WTC11 (cell line): Measurements from ENCODE around the gene HOMER2. TPM values are rescaled to one million over a fixed set of nuclear protein-coding genes. Genes with fewer than 3 reads are reported as not detected.

Experiments used
- ATAC-seq: fragments of 200-7000 bp; cut with Tn5 transposase; 2 replicates; pipeline ENCODE4 v1.10.0; 2021; ENCODE audit warnings: mild to moderate bottlenecking, moderate library complexity
- CTCF ChIA-PET: fragments of 300-600 bp; sonication (Branson Sonifier 250); formaldehyde crosslinking; loops from one replicate; lab custom pipeline; 2021; ENCODE audit warnings: antibody characterized with exemption; lab: Charles Lee
- POLR2A ChIA-PET: fragments of 350-600 bp; sonication (Branson Sonifier 250); formaldehyde crosslinking; loops from one replicate; lab custom pipeline; 2021; ENCODE audit warnings: antibody characterized with exemption; lab: Charles Lee
- DNase-seq: peaks from one replicate; pipeline ENCODE4 v3.0.0; 2021; ENCODE audit warnings: low spot score
- H3K27ac Mint-ChIP-seq: 2 replicates; pipeline ENCODE4 v1.8.0; 2021; ENCODE audit warnings: mixed read lengths
- H3K27me3 Mint-ChIP-seq: 2 replicates; pipeline ENCODE4 v1.8.0; 2021; ENCODE audit warnings: low read depth, mild to moderate bottlenecking, moderate library complexity, mixed read lengths
- H3K36me3 Mint-ChIP-seq: 2 replicates; pipeline ENCODE4 v1.8.0; 2021; ENCODE audit warnings: mixed read lengths
- H3K4me1 Mint-ChIP-seq: 2 replicates; pipeline ENCODE4 v1.8.0; 2022; ENCODE audit warnings: mixed read lengths
- H3K4me3 Mint-ChIP-seq: 2 replicates; pipeline ENCODE4 v1.8.0; 2021; ENCODE audit warnings: mild to moderate bottlenecking, moderate library complexity, mixed read lengths
- H3K9me3 Mint-ChIP-seq: 2 replicates; pipeline ENCODE4 v1.8.0; 2021; ENCODE audit warnings: mixed read lengths
- CREM ChIP-seq: sonication (generic); formaldehyde crosslinking; IDR thresholded peaks from 2 replicates; pipeline ENCODE4 v1.8.1; 2022; ENCODE audit warnings: mild to moderate bottlenecking, missing genetic modification reagents, moderate library complexity
- FOXK1 ChIP-seq: sonication (generic); formaldehyde crosslinking; IDR thresholded peaks from 2 replicates; pipeline ENCODE4 v1.8.0; 2022; ENCODE audit warnings: mild to moderate bottlenecking, moderate library complexity, missing genetic modification reagents
- GRHL2 ChIP-seq: fragments of 250-450 bp; sonication (Bioruptor Pico); IDR thresholded peaks from 2 replicates; pipeline ENCODE4 v1.8.0; 2022; ENCODE audit warnings: mild to moderate bottlenecking, moderate library complexity; ENCODE audit not compliant: insufficient replicate concordance, severe bottlenecking
- GTF2I ChIP-seq: fragments of 250-450 bp; sonication (Bioruptor Pico); conservative IDR thresholded peaks from 2 replicates; pipeline ENCODE4 v1.4.0; 2021; ENCODE audit warnings: mild to moderate bottlenecking
- NFATC4 ChIP-seq: fragments of 250-450 bp; sonication (Bioruptor Pico); IDR thresholded peaks from 2 replicates; pipeline ENCODE4 v1.9.0; 2021; ENCODE audit warnings: mild to moderate bottlenecking
- OVOL2 ChIP-seq: fragments of 250-450 bp; sonication (Bioruptor Pico); IDR thresholded peaks from 2 replicates; pipeline ENCODE4 v1.9.0; 2021; ENCODE audit warnings: mild to moderate bottlenecking, borderline replicate concordance
- SMAD3 ChIP-seq: sonication (generic); formaldehyde crosslinking; IDR thresholded peaks from 2 replicates; pipeline ENCODE4 v1.8.0; 2022; ENCODE audit warnings: missing genetic modification reagents, mild to moderate bottlenecking, borderline replicate concordance
- TEAD4 ChIP-seq: sonication (generic); formaldehyde crosslinking; IDR thresholded peaks from 2 replicates; pipeline ENCODE4 v1.8.0; 2022; ENCODE audit warnings: mild to moderate bottlenecking, missing genetic modification reagents
- ZNF121 ChIP-seq: sonication (generic); formaldehyde crosslinking; IDR thresholded peaks from 2 replicates; pipeline ENCODE4 v1.8.0; 2023; ENCODE audit warnings: missing genetic modification reagents
- ZNF423 ChIP-seq: fragments of 250-450 bp; sonication (Bioruptor Pico); IDR thresholded peaks from 2 replicates; pipeline ENCODE4 v2.1.2; 2022; ENCODE audit warnings: mild to moderate bottlenecking, moderate library complexity
- total RNA-seq: library from RNA; stranded (reverse); gene quantifications from 3 replicates; pipeline ENCODE4 v1.2.3, GENCODE V29; 2021
- TF ChIP-seq, protein P1 (sequence below): fragments of 250-450 bp; sonication (Bioruptor Pico); IDR thresholded peaks from 2 replicates; pipeline ENCODE4 v1.8.0; 2021; ENCODE audit warnings: mild to moderate bottlenecking
- TF ChIP-seq, protein P2 (sequence below): fragments of 250-450 bp; sonication (Bioruptor Pico); IDR thresholded peaks from 2 replicates; pipeline ENCODE4 v1.9.0; 2021; ENCODE audit warnings: mild to moderate bottlenecking
- TF ChIP-seq, protein P3 (sequence below): sonication (generic); formaldehyde crosslinking; conservative IDR thresholded peaks from 2 replicates; pipeline ENCODE4 v1.8.1; 2022; ENCODE audit warnings: mild to moderate bottlenecking, missing genetic modification reagents
- TF ChIP-seq, protein P4 (sequence below): fragments of 250-450 bp; sonication (Bioruptor Pico); IDR thresholded peaks from 2 replicates; pipeline ENCODE4 v1.9.0; 2021; ENCODE audit warnings: mild to moderate bottlenecking, borderline replicate concordance
- TF ChIP-seq, protein P5 (sequence below): sonication (generic); formaldehyde crosslinking; IDR thresholded peaks from 2 replicates; pipeline ENCODE4 v1.8.0; 2022; ENCODE audit warnings: mild to moderate bottlenecking, missing genetic modification reagents
- TF ChIP-seq, protein P6 (sequence below): sonication (generic); formaldehyde crosslinking; IDR thresholded peaks from 2 replicates; pipeline ENCODE4 v1.8.1; 2023; ENCODE audit warnings: mild to moderate bottlenecking, moderate library complexity, missing genetic modification reagents
- TF ChIP-seq, protein P7 (sequence below): fragments of 250-450 bp; sonication (Bioruptor Pico); IDR thresholded peaks from 2 replicates; pipeline ENCODE4 v1.9.0; 2021; ENCODE audit warnings: mild to moderate bottlenecking

Gene HOMER2
- total RNA-seq, 1 experiment from 2014 or later: 17.4 TPM

DNA sequence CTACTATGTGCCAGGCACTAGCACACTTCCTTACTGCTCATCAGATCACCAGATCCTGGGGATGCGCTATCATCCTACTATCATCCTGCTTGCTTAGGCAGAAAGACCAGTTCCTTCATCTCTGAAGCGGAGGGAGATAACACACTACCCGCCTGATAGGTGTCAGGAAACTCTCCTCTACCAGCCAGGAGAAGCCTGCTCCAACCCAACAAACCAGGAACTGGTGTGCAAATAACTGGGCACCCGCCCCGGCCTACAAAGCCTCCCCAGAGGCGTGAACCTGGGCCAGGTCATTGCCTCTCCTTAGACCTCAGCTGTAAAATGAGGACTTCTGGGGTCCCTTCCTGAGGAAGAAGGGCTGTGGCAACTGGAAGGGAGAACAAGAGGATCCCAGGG lies 61.5 kb downstream of the HOMER2 start (continued):
- TF ChIP-seq, protein P1, sequence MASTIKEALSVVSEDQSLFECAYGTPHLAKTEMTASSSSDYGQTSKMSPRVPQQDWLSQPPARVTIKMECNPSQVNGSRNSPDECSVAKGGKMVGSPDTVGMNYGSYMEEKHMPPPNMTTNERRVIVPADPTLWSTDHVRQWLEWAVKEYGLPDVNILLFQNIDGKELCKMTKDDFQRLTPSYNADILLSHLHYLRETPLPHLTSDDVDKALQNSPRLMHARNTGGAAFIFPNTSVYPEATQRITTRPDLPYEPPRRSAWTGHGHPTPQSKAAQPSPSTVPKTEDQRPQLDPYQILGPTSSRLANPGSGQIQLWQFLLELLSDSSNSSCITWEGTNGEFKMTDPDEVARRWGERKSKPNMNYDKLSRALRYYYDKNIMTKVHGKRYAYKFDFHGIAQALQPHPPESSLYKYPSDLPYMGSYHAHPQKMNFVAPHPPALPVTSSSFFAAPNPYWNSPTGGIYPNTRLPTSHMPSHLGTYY (CRISPR knock-in tag): no peak
- TF ChIP-seq TEAD4 (CRISPR knock-in tag): no peak
- TF ChIP-seq, protein P2, sequence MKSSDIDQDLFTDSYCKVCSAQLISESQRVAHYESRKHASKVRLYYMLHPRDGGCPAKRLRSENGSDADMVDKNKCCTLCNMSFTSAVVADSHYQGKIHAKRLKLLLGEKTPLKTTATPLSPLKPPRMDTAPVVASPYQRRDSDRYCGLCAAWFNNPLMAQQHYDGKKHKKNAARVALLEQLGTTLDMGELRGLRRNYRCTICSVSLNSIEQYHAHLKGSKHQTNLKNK (CRISPR knock-in tag): no peak
- TF ChIP-seq ZNF423 (CRISPR knock-in tag): no peak
- TF ChIP-seq ZNF121 (CRISPR knock-in tag): no peak
- TF ChIP-seq, protein P3, sequence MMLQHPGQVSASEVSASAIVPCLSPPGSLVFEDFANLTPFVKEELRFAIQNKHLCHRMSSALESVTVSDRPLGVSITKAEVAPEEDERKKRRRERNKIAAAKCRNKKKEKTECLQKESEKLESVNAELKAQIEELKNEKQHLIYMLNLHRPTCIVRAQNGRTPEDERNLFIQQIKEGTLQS: no peak
- no peak for TF ChIP-seq OVOL2 (CRISPR knock-in tag)
- TF ChIP-seq NFATC4 (CRISPR knock-in tag): no peak
- TF ChIP-seq, protein P4, sequence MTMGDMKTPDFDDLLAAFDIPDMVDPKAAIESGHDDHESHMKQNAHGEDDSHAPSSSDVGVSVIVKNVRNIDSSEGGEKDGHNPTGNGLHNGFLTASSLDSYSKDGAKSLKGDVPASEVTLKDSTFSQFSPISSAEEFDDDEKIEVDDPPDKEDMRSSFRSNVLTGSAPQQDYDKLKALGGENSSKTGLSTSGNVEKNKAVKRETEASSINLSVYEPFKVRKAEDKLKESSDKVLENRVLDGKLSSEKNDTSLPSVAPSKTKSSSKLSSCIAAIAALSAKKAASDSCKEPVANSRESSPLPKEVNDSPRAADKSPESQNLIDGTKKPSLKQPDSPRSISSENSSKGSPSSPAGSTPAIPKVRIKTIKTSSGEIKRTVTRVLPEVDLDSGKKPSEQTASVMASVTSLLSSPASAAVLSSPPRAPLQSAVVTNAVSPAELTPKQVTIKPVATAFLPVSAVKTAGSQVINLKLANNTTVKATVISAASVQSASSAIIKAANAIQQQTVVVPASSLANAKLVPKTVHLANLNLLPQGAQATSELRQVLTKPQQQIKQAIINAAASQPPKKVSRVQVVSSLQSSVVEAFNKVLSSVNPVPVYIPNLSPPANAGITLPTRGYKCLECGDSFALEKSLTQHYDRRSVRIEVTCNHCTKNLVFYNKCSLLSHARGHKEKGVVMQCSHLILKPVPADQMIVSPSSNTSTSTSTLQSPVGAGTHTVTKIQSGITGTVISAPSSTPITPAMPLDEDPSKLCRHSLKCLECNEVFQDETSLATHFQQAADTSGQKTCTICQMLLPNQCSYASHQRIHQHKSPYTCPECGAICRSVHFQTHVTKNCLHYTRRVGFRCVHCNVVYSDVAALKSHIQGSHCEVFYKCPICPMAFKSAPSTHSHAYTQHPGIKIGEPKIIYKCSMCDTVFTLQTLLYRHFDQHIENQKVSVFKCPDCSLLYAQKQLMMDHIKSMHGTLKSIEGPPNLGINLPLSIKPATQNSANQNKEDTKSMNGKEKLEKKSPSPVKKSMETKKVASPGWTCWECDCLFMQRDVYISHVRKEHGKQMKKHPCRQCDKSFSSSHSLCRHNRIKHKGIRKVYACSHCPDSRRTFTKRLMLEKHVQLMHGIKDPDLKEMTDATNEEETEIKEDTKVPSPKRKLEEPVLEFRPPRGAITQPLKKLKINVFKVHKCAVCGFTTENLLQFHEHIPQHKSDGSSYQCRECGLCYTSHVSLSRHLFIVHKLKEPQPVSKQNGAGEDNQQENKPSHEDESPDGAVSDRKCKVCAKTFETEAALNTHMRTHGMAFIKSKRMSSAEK (CRISPR knock-in tag): no peak
- no peak for TF ChIP-seq GRHL2 (CRISPR knock-in tag)
- TF ChIP-seq CREM (CRISPR knock-in tag): no peak
- TF ChIP-seq GTF2I (CRISPR knock-in tag): no peak
- TF ChIP-seq, protein P5, sequence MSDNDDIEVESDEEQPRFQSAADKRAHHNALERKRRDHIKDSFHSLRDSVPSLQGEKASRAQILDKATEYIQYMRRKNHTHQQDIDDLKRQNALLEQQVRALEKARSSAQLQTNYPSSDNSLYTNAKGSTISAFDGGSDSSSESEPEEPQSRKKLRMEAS (CRISPR knock-in tag): no peak
- no peak for TF ChIP-seq FOXK1 (CRISPR knock-in tag)
- TF ChIP-seq, protein P6, sequence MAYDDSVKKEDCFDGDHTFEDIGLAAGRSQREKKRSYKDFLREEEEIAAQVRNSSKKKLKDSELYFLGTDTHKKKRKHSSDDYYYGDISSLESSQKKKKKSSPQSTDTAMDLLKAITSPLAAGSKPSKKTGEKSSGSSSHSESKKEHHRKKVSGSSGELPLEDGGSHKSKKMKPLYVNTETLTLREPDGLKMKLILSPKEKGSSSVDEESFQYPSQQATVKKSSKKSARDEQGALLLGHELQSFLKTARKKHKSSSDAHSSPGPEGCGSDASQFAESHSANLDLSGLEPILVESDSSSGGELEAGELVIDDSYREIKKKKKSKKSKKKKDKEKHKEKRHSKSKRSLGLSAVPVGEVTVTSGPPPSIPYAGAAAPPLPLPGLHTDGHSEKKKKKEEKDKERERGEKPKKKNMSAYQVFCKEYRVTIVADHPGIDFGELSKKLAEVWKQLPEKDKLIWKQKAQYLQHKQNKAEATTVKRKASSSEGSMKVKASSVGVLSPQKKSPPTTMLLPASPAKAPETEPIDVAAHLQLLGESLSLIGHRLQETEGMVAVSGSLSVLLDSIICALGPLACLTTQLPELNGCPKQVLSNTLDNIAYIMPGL (CRISPR knock-in tag): no peak

DNA sequence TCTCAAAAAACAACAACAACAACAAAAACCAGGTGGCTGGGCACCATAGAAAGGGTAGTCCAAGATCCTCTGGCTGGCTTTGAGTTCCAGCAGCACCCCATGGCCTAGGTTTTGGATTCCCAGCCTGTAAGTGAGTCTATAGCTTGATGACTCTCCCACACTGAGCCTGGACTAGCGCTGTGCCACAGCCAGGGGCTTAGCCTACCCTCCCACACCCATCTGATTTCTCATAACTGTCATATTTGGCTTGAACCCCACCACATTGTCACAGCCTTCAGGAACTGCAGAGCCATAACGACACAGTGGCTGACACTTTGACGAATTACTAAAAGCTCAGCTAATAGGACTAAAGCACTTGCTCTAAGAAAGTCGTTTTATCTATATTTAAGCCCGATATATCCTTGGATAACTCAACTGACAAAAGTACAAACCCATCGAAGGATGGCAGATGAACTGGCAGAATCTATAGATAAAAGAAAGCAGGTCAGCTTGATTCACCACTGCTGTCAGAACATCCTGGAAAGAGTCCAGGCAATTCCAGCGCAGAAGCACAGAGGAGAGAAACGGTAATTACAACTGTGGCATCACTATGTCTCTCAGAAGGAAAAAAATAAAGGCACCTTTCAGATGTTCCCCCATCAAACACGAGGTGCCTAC lies 62.1 kb downstream of the HOMER2 start:
- no peaks in the 10 kb centered on the region for H3K9me3 Mint-ChIP-seq
- ChIA-PET CTCF (no interaction called here), POLR2A (interaction anchor here (1.2 kb wide), 1 partner anchor 10 kb away, joined by 3 read pairs; no protein-coding TSS in a partner anchor)
- no peak for DNase-seq
- H3K27me3 Mint-ChIP-seq: no peaks in the 10 kb centered on the region
- H3K27ac Mint-ChIP-seq: no peak overlapping the region
- no peaks in the 10 kb centered on the region for H3K36me3 Mint-ChIP-seq
- ATAC-seq: no peak
- TF ChIP-seq, protein P7, sequence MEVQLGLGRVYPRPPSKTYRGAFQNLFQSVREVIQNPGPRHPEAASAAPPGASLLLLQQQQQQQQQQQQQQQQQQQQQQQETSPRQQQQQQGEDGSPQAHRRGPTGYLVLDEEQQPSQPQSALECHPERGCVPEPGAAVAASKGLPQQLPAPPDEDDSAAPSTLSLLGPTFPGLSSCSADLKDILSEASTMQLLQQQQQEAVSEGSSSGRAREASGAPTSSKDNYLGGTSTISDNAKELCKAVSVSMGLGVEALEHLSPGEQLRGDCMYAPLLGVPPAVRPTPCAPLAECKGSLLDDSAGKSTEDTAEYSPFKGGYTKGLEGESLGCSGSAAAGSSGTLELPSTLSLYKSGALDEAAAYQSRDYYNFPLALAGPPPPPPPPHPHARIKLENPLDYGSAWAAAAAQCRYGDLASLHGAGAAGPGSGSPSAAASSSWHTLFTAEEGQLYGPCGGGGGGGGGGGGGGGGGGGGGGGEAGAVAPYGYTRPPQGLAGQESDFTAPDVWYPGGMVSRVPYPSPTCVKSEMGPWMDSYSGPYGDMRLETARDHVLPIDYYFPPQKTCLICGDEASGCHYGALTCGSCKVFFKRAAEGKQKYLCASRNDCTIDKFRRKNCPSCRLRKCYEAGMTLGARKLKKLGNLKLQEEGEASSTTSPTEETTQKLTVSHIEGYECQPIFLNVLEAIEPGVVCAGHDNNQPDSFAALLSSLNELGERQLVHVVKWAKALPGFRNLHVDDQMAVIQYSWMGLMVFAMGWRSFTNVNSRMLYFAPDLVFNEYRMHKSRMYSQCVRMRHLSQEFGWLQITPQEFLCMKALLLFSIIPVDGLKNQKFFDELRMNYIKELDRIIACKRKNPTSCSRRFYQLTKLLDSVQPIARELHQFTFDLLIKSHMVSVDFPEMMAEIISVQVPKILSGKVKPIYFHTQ (CRISPR knock-in tag): no peak
- TF ChIP-seq, protein P6 (CRISPR knock-in tag): no peak
- no peak for TF ChIP-seq SMAD3
- H3K4me3 Mint-ChIP-seq: no peak overlapping the region
- peaks cover 10% of the 10 kb centered on the region for H3K4me1 Mint-ChIP-seq
